ENCODE measurements around the gene CAPN13. TPM values are rescaled to one million over a fixed set of nuclear protein-coding genes. Genes with fewer than 3 reads are reported as not detected.

The CAPN13 gene
- total and polyA plus RNA-seq, 3 donors from 2014 or later = 0.57 to 2.7 (median 2.2) TPM

GRCh38 chr2:30683236-30683956, 123.8 kb downstream of the CAPN13 start:
- no peak for DNase-seq
- intact Hi-C loops (cut with DNase I; ENCODE audit: low total_unique reads) = no loop called here

GRCh38 chr2:30681022-30681421, 126.2 kb downstream of the CAPN13 start:
- WGBS, 2 donors = 92 to 96% methylated on average over 4 of the region's 4 CpGs
- TF ChIP-seq POLR2A (IDR thresholded peaks at IDR 0.05) = no peak
- TF ChIP-seq CTCF (IDR thresholded peaks at IDR 0.05) = no peak
- Histone ChIP-seq H3K4me3 (no peak overlapping the region), H3K9me3 (no peaks in the 10 kb centered on the region), H3K27ac (no peak overlapping the region), H3K36me3 (ENCODE audit: low read depth, missing control alignments) (no peaks in the 10 kb centered on the region), H3K27me3 (no peaks in the 10 kb centered on the region), H3K4me1 (no peaks in the 10 kb centered on the region)
- no peak for DNase-seq
- intact Hi-C loops (cut with DNase I; ENCODE audit: low total_unique reads) = no loop called here

More at GRCh38 chr2:30683236-30683956, 123.8 kb downstream of the CAPN13 start:
- no peaks in the 10 kb centered on the region for H3K36me3 ChIP-seq (ENCODE audit: low read depth, missing control alignments)
- H3K4me3 ChIP-seq = no peak overlapping the region
- no peaks in the 10 kb centered on the region for H3K9me3 ChIP-seq
- no peaks in the 10 kb centered on the region for H3K4me1 ChIP-seq
- no peak overlapping the region for H3K27ac ChIP-seq
- TF ChIP-seq CTCF (IDR thresholded peaks at IDR 0.05) (no peak), POLR2A (IDR thresholded peaks at IDR 0.05) (no peak)
- 95 to 97% methylated on average over 8 of the region's 8 CpGs for WGBS, 2 donors
- H3K27me3 ChIP-seq = no peaks in the 10 kb centered on the region

GRCh38 chr2:30680121-30680520, 127.1 kb downstream of the CAPN13 start:
- no peak for TF ChIP-seq CTCF (IDR thresholded peaks at IDR 0.05)
- no peak for TF ChIP-seq POLR2A (IDR thresholded peaks at IDR 0.05)
- no peak for DNase-seq

GRCh38 chr2:30679426-30680088, 127.7 kb downstream of the CAPN13 start:
- DNase-seq = no peak
- H3K27ac ChIP-seq = no peak overlapping the region
- no peaks in the 10 kb centered on the region for H3K27me3 ChIP-seq
- H3K9me3 ChIP-seq = no peaks in the 10 kb centered on the region
- intact Hi-C loops (cut with DNase I; ENCODE audit: low total_unique reads) = no loop called here
- 81 to 82% methylated on average over 12 of the region's 12 CpGs for WGBS, 2 donors
- no peak overlapping the region for H3K4me3 ChIP-seq
- TF ChIP-seq CTCF (IDR thresholded peaks at IDR 0.05) (no peak), POLR2A (IDR thresholded peaks at IDR 0.05) (no peak)
- H3K36me3 ChIP-seq (ENCODE audit: low read depth, missing control alignments) = no peaks in the 10 kb centered on the region
- H3K4me1 ChIP-seq = no peaks in the 10 kb centered on the region

More at GRCh38 chr2:30680121-30680520, 127.1 kb downstream of the CAPN13 start:
- 82 to 93% methylated on average over 3 of the region's 3 CpGs for WGBS, 2 donors
- intact Hi-C loops (cut with DNase I; ENCODE audit: low total_unique reads) = no loop called here
- H3K27ac ChIP-seq = no peak overlapping the region
- no peaks in the 10 kb centered on the region for H3K9me3 ChIP-seq
- H3K4me1 ChIP-seq = no peaks in the 10 kb centered on the region
- no peaks in the 10 kb centered on the region for H3K27me3 ChIP-seq
- no peak overlapping the region for H3K4me3 ChIP-seq
- H3K36me3 ChIP-seq (ENCODE audit: low read depth, missing control alignments) = no peaks in the 10 kb centered on the region

All from testis (tissue), 3 donors.